ENCODE data around the gene EPS15.
A peak's percentile ranks its signal among the peaks of the same experiment; 100 is the strongest.

The EPS15 gene

DNA sequence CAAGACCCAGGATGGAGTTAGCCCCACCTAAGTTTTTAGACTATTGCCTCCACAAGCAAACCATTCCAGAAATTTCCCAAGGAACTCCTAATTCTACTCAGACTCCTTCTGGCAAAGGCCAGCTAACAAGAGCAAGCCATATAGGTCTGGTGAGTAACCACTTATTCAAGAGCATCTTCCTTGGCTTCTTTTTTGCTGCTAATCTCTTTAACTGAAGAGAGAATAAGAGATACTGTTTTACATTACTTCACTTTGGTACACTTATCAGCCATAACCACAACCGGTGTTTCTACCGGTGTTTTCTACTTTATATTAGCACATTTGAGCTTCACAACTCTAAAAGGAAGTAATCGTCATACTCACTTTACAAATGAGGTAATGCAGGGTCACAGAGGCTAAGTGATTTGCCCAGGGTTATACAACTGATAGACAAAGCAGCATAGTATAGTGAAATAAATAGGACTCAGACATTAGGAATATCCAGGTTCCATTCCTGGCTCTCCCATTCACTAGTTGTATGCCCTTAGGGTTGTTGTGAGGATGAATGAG, 1.7 kb upstream of the EPS15 start:
- no peak for DNase-seq (ENCODE audit: low spot score)
- Histone ChIP-seq H3K27ac (peak overlapping the region in 1 of 2 donors; percentile 39), H3K4me3 (no peak overlapping the region)
- TF ChIP-seq, protein P1, sequence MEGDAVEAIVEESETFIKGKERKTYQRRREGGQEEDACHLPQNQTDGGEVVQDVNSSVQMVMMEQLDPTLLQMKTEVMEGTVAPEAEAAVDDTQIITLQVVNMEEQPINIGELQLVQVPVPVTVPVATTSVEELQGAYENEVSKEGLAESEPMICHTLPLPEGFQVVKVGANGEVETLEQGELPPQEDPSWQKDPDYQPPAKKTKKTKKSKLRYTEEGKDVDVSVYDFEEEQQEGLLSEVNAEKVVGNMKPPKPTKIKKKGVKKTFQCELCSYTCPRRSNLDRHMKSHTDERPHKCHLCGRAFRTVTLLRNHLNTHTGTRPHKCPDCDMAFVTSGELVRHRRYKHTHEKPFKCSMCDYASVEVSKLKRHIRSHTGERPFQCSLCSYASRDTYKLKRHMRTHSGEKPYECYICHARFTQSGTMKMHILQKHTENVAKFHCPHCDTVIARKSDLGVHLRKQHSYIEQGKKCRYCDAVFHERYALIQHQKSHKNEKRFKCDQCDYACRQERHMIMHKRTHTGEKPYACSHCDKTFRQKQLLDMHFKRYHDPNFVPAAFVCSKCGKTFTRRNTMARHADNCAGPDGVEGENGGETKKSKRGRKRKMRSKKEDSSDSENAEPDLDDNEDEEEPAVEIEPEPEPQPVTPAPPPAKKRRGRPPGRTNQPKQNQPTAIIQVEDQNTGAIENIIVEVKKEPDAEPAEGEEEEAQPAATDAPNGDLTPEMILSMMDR (IDR thresholded peaks at IDR 0.05), result no peak

DNA sequence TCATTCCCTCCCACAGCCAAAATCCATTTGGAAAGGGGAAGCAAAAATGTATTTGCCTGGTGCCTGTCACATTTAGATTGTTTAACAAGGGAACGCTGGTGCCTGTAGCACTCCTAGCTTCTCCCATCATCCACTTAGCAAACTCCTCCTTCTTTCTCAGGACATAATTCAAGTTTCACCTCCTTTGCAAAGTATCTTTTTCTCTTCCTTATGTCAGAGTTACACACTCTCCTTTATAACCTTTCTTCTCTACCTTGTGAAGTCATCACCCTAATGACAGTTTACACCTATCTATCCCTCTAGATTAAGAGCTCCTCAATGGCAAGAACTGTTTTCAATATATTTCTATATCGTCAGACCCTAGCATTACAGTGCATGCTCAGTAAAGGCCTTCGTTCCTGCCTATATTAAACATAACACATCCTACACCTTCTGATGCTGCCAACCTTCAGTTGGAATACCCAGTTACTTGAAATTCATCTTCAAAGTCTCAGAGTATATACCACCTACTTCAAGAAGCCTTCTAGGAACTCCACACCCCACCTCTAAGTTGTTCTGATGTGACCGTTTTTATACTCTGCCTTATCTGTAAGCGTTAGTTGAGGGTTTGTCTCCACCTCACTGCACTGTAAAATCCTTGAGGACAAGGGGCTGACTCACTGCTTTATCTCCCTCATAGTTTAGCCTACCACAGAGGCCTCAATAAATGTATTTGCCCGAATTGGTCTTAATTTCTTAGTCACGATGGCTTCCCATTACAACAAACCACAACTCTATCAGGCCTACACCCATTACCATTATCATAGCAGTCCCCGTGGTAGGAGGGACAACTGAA, 1.0 kb upstream of the EPS15 start:
- TF ChIP-seq, protein P1 (IDR thresholded peaks at IDR 0.05), result no peak
- no peak overlapping the region for H3K4me3 ChIP-seq
- peak overlapping the region in 1 of 2 donors; percentile 96 for H3K27ac ChIP-seq
- no peak for DNase-seq (ENCODE audit: low spot score)

DNA sequence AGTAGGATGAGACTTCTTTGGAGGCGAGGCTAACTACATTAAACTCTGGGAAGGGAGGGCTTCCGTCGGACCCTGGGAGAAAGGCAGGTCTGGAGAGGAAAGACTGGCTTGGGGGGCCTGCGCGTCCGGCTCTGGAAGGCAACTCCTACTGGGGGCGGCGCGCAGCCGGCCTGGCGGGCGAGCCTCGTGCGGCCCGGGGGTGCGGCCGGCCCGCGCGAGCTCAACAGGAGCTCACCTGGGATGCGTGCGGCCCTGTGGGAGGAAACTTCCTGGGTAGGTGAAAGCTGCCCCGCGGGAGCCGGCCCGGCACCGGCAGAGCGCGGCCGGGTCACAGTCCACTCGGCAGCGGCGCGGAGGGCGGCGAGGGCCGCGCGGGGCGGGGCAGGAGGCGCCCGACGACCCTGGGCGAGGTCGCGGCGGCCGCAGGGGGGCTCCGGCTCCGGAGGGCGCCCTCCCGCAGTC, 449 bp downstream of the EPS15 start:
- DNase-seq (ENCODE audit: low spot score), result peak; percentile 79
- Histone ChIP-seq H3K4me3 (peak overlapping the region; percentile 94), H3K27ac (peak overlapping the region; percentile 86 to 96)
- TF ChIP-seq, protein P1 (IDR thresholded peaks at IDR 0.05), result no peak

DNA sequence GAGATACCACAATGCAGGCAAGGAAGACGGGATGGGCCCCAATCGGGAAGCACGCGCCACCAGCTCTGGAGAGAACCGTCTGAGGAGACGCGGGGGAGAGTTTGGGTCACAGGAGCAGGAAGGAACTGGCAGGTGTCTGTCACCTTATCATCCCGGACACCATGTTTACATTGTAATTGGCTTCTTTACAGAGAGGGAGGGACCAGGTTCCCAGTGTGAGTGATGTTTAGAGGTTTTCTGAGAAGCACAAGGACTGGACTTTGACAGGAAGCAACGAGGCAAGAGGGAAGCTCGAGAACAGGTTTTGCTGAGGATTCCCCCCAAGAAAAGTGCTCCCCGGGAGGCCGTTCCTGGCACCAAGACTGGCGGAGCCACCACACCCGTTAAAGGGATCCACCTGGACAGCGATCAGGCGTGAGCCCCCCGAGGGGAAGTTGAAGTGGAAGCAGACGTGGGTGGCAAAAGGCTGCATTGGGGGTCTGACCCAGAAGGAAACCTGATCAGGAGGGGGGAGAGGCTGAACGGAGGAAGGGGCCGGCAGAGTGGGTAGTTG, 957 bp downstream of the EPS15 start:
- TF ChIP-seq, protein P1 (IDR thresholded peaks at IDR 0.05), result no peak
- H3K27ac ChIP-seq, result peak overlapping the region; percentile 86 to 96
- peak; percentile 78 for DNase-seq (ENCODE audit: low spot score)

DNA sequence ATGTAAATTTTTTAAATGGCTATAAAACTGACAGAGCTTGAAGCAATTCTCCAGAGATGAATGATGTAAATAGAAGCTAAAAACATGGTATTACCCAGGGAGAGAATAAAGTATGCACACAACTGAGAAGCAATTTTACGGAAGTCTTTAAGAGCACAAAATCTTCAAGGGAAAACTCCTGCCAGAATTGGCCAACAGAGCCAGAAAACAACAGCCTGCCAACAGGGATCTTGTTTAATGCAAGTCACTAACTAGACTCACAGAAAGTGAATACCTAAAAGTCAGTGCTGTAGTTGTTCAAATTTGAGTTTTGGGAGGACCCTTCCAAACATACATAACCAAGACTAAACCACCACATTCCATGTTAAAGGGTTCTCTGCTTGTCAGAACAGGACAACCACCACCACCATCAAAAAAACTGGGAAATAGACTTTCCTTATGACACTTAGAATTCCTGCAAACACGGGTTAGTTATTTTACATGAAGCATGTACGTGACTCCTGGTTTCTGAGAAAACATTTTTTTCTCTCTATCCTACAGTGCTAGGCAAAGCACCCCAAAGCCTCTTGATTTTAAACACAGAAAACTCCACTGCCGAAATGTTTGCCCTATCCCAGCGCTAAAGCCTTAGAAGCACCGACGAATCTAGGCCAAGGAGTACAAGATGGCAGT, 1.6 kb downstream of the EPS15 start:
- Histone ChIP-seq H3K4me3 (peak overlapping the region; percentile 94), H3K27ac (peak overlapping the region; percentile 86 to 96)
- TF ChIP-seq, protein P1 (IDR thresholded peaks at IDR 0.05), result no peak
- no peak for DNase-seq (ENCODE audit: low spot score)

More for the DNA sequence above, 957 bp downstream of the EPS15 start:
- H3K4me3 ChIP-seq, result peak overlapping the region; percentile 94

DNA sequence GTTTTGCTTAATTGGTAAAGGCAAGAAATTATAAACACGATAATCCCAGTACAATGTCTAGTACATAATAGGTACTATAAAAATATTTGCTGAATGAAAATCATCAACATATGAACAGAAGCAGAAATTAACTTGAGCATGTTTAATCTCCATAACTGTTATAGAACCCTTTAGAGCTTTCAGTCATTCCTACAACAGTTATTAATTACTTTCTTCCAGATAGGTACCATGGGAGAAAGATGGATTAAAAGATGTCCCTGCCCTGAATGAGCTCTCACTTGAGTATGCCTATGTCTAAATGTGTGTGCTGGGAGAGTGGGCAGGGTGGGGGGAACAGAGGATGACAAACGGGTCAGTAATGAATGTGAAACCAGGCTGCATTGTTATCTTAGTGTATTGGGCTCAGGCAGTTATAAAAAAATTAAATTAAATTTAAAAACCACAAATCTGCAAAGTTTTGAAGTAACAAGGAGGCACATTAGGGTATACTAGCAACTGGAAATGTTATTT, 2.4 kb downstream of the EPS15 start:
- DNase-seq (ENCODE audit: low spot score), result no peak
- Histone ChIP-seq H3K27ac (peak overlapping the region; percentile 86 to 96), H3K4me3 (peak overlapping the region; percentile 94)
- TF ChIP-seq, protein P1 (IDR thresholded peaks at IDR 0.05), result no peak

Measured in coronary artery (tissue), 2 donors.